Memory B cell (primary cell): ENCODE results near the gene FCHSD2.

Experiments
- ATAC-seq: fragments of 150-1000 bp; cut with Tn5 transposase; 2 replicates; pipeline ENCODE4 v1.10.0; 2021; ENCODE audit warnings: low read depth, mild to moderate bottlenecking, moderate library complexity
- DNase-seq, 2 donors: peaks; one replicate each; pipeline ENCODE4 v3.0.0; 2022; ENCODE audit warnings: low spot score in 2 of 2
- H3K27ac Mint-ChIP-seq: one replicate; pipeline ENCODE4 v1.8.0; 2022; ENCODE audit warnings: mild to moderate bottlenecking, moderate library complexity, mixed read lengths
- H3K27me3 Mint-ChIP-seq: one replicate; pipeline ENCODE4 v1.8.0; 2022; ENCODE audit warnings: mixed read lengths
- H3K36me3 Mint-ChIP-seq: one replicate; pipeline ENCODE4 v1.8.0; 2022; ENCODE audit warnings: mild to moderate bottlenecking, mixed read lengths
- H3K4me1 Mint-ChIP-seq: one replicate; pipeline ENCODE4 v1.8.0; 2022; ENCODE audit warnings: mixed read lengths
- H3K4me3 Mint-ChIP-seq: one replicate; pipeline ENCODE4 v1.8.0; 2022; ENCODE audit warnings: mild to moderate bottlenecking, moderate library complexity, mixed read lengths
- H3K9me3 Mint-ChIP-seq: one replicate; pipeline ENCODE4 v1.8.0; 2022; ENCODE audit warnings: mixed read lengths

Gene FCHSD2

GRCh38 chr11:73152086-73152853 lies 10.2 kb upstream of the FCHSD2 start:
- H3K36me3 Mint-ChIP-seq, result peaks cover 2% of the 10 kb centered on the region
- peak in 1 of 2 donors; percentile 50 for DNase-seq
- H3K4me3 Mint-ChIP-seq, result peak overlapping the region; percentile 37
- H3K27me3 Mint-ChIP-seq, result no peaks in the 10 kb centered on the region
- peak; percentile 50 for ATAC-seq
- peaks cover 75% of the 10 kb centered on the region for H3K4me1 Mint-ChIP-seq
- peaks cover 1% of the 10 kb centered on the region for H3K9me3 Mint-ChIP-seq
- peak overlapping the region; percentile 89 for H3K27ac Mint-ChIP-seq

GRCh38 chr11:73151416-73151815 lies 9.3 kb upstream of the FCHSD2 start:
- peak overlapping the region; percentile 8 for H3K4me3 Mint-ChIP-seq
- H3K36me3 Mint-ChIP-seq, result peaks cover 3% of the 10 kb centered on the region
- DNase-seq (no peak), ATAC-seq (no peak)
- H3K4me1 Mint-ChIP-seq, result peaks cover 73% of the 10 kb centered on the region
- H3K9me3 Mint-ChIP-seq, result peaks cover 1% of the 10 kb centered on the region
- peak overlapping the region; percentile 89 for H3K27ac Mint-ChIP-seq
- no peaks in the 10 kb centered on the region for H3K27me3 Mint-ChIP-seq

GRCh38 chr11:73149105-73149504 lies 7.0 kb upstream of the FCHSD2 start:
- Mint-ChIP-seq H3K27me3 (no peaks in the 10 kb centered on the region), H3K9me3 (peaks cover 1% of the 10 kb centered on the region), H3K4me1 (peaks cover 71% of the 10 kb centered on the region), H3K4me3 (no peak overlapping the region), H3K27ac (no peak overlapping the region), H3K36me3 (peaks cover 5% of the 10 kb centered on the region)
- ATAC-seq (no peak), DNase-seq (no peak)

GRCh38 chr11:73147771-73148681 lies 5.9 kb upstream of the FCHSD2 start:
- Mint-ChIP-seq H3K9me3 (peaks cover 1% of the 10 kb centered on the region), H3K4me3 (no peak overlapping the region), H3K36me3 (peaks cover 5% of the 10 kb centered on the region), H3K4me1 (peaks cover 70% of the 10 kb centered on the region), H3K27me3 (no peaks in the 10 kb centered on the region), H3K27ac (no peak overlapping the region)
- DNase-seq (no peak), ATAC-seq (no peak)

GRCh38 chr11:73145986-73146575 lies 4.0 kb upstream of the FCHSD2 start:
- DNase-seq (no peak), ATAC-seq (no peak)
- Mint-ChIP-seq H3K27ac (peak overlapping the region; percentile 73), H3K4me3 (peak overlapping the region; percentile 8), H3K9me3 (peaks cover 1% of the 10 kb centered on the region), H3K4me1 (peaks cover 56% of the 10 kb centered on the region), H3K36me3 (peaks cover 3% of the 10 kb centered on the region), H3K27me3 (no peaks in the 10 kb centered on the region)

- no peaks in the 10 kb centered on the region for H3K9me3 Mint-ChIP-seq
- no peak for DNase-seq
- no peak for ATAC-seq
- peak overlapping the region; percentile 84 for H3K4me3 Mint-ChIP-seq
- peaks cover 10% of the 10 kb centered on the region for H3K36me3 Mint-ChIP-seq
- peaks cover 39% of the 10 kb centered on the region for H3K4me1 Mint-ChIP-seq
- no peaks in the 10 kb centered on the region for H3K27me3 Mint-ChIP-seq
- peak overlapping the region; percentile 96 for H3K27ac Mint-ChIP-seq
Measured at GRCh38 chr11:73143126-73143838, 1.2 kb upstream of the FCHSD2 start.

GRCh38 chr11:73141309-73142127 lies 600 bp downstream of the FCHSD2 start:
- ATAC-seq (peak; percentile 25), DNase-seq (peak; percentile 54 to 70)
- Mint-ChIP-seq H3K27me3 (no peaks in the 10 kb centered on the region), H3K4me3 (peak overlapping the region; percentile 98), H3K4me1 (peaks cover 34% of the 10 kb centered on the region), H3K36me3 (peaks cover 15% of the 10 kb centered on the region), H3K9me3 (no peaks in the 10 kb centered on the region), H3K27ac (peak overlapping the region; percentile 96)

GRCh38 chr11:73141031-73141308 lies 1.1 kb downstream of the FCHSD2 start:
- Mint-ChIP-seq H3K27me3 (no peaks in the 10 kb centered on the region), H3K4me3 (peak overlapping the region; percentile 98), H3K4me1 (peaks cover 33% of the 10 kb centered on the region), H3K36me3 (peaks cover 15% of the 10 kb centered on the region), H3K9me3 (no peaks in the 10 kb centered on the region), H3K27ac (peak overlapping the region; percentile 96)
- ATAC-seq (no peak), DNase-seq (no peak)

- Mint-ChIP-seq H3K4me3 (peak overlapping the region; percentile 98), H3K27ac (peak overlapping the region; percentile 96), H3K27me3 (no peaks in the 10 kb centered on the region), H3K36me3 (peaks cover 16% of the 10 kb centered on the region), H3K4me1 (peaks cover 35% of the 10 kb centered on the region), H3K9me3 (no peaks in the 10 kb centered on the region)
- DNase-seq (no peak), ATAC-seq (no peak)
Measured at GRCh38 chr11:73140213-73141030, 1.7 kb downstream of the FCHSD2 start.

GRCh38 chr11:73139476-73140198 lies 2.5 kb downstream of the FCHSD2 start:
- no peaks in the 10 kb centered on the region for H3K9me3 Mint-ChIP-seq
- H3K27ac Mint-ChIP-seq, result peak overlapping the region; percentile 96
- H3K36me3 Mint-ChIP-seq, result peaks cover 16% of the 10 kb centered on the region
- peaks cover 34% of the 10 kb centered on the region for H3K4me1 Mint-ChIP-seq
- DNase-seq (no peak), ATAC-seq (no peak)
- H3K27me3 Mint-ChIP-seq, result no peaks in the 10 kb centered on the region
- peak overlapping the region; percentile 98 for H3K4me3 Mint-ChIP-seq

GRCh38 chr11:73137944-73138274 lies 4.2 kb downstream of the FCHSD2 start:
- no peaks in the 10 kb centered on the region for H3K27me3 Mint-ChIP-seq
- peak overlapping the region; percentile 46 for H3K27ac Mint-ChIP-seq
- DNase-seq, result no peak
- no peak for ATAC-seq
- peaks cover 26% of the 10 kb centered on the region for H3K4me1 Mint-ChIP-seq
- peak overlapping the region; percentile 64 for H3K4me3 Mint-ChIP-seq
- peaks cover 28% of the 10 kb centered on the region for H3K36me3 Mint-ChIP-seq
- H3K9me3 Mint-ChIP-seq, result no peaks in the 10 kb centered on the region

- H3K27me3 Mint-ChIP-seq, result no peaks in the 10 kb centered on the region
- peaks cover 25% of the 10 kb centered on the region for H3K4me1 Mint-ChIP-seq
- no peak for DNase-seq
- peaks cover 30% of the 10 kb centered on the region for H3K36me3 Mint-ChIP-seq
- no peak for ATAC-seq
- H3K27ac Mint-ChIP-seq, result peak overlapping the region; percentile 46
- H3K9me3 Mint-ChIP-seq, result no peaks in the 10 kb centered on the region
- peak overlapping the region; percentile 64 for H3K4me3 Mint-ChIP-seq
Measured at GRCh38 chr11:73137262-73137943, 4.7 kb downstream of the FCHSD2 start.
